RWPE1 (cell line): Measurements from ENCODE around the gene PLN.

Experiments
- CTCF ChIA-PET: fragments of 350-600 bp; sonication (Branson Sonifier 250); formaldehyde crosslinking; extraction: SDS; loops from one replicate; lab custom pipeline; 2021; lab: Yijun Ruan, JAX
- POLR2A ChIA-PET: fragments of 400-600 bp; formaldehyde crosslinking; extraction: SDS; loops from one replicate; lab custom pipeline; 2020; ENCODE audit warnings: antibody characterized with exemption; ENCODE audit not compliant: low non-redundant PET; lab: Yijun Ruan, JAX
- DNase-seq: peaks from one replicate; pipeline ENCODE4 v3.0.0; 2012; ENCODE audit warnings: low spot score
- H3K27ac ChIP-seq: fragments of 450-650 bp; 2 replicates; pipeline ENCODE4 v1.5.1; 2017
- CTCF ChIP-seq: fragments of 450-650 bp; conservative IDR thresholded peaks from 2 replicates; pipeline ENCODE4 v1.5.1; 2017; ENCODE audit warnings: low read depth, mild to moderate bottlenecking

Gene PLN

GRCh38 chr6:118522422-118522821 lies 25.7 kb upstream of the PLN start:
- CTCF ChIA-PET = no interaction called here
- TF ChIP-seq CTCF = no peak
- DNase-seq = no peak

GRCh38 chr6:118523216-118523615 lies 24.9 kb upstream of the PLN start:
- no peak overlapping the region for H3K27ac ChIP-seq
- CTCF ChIA-PET = no interaction called here
- POLR2A ChIA-PET = no interaction called here
- DNase-seq = no peak
- no peak for TF ChIP-seq CTCF

More at GRCh38 chr6:118522422-118522821, 25.7 kb upstream of the PLN start:
- POLR2A ChIA-PET = no interaction called here
- H3K27ac ChIP-seq = no peak overlapping the region

GRCh38 chr6:118524686-118525085 lies 23.4 kb upstream of the PLN start:
- ChIA-PET CTCF (no interaction called here), POLR2A (no interaction called here)
- no peak for TF ChIP-seq CTCF
- no peak overlapping the region for H3K27ac ChIP-seq
- DNase-seq = no peak

GRCh38 chr6:118525913-118526780 lies 21.9 kb upstream of the PLN start:
- H3K27ac ChIP-seq = no peak overlapping the region
- no peak for TF ChIP-seq CTCF
- CTCF ChIA-PET = no interaction called here
- POLR2A ChIA-PET = no interaction called here
- no peak for DNase-seq

- H3K27ac ChIP-seq = no peak overlapping the region
- no peak for TF ChIP-seq CTCF
- CTCF ChIA-PET = interaction anchor here (0.6 kb wide), 1 partner anchor 232 kb away, joined by 3 read pairs; no protein-coding TSS in a partner anchor
- POLR2A ChIA-PET = no interaction called here
- DNase-seq = no peak
Measured at GRCh38 chr6:118528129-118528528, 20.0 kb upstream of the PLN start.

- ChIA-PET CTCF (no interaction called here), POLR2A (no interaction called here)
- TF ChIP-seq CTCF = no peak
- no peak for DNase-seq
- H3K27ac ChIP-seq = no peak overlapping the region
Measured at GRCh38 chr6:118529756-118530155, 18.3 kb upstream of the PLN start.
